ENCODE measurements around the gene HSPA2.
"Not testable (repeated sequence)": the region's sequence is repeated elsewhere in the genome, so short reads cannot be mapped to it uniquely, and the experiment has no call there.

Gene HSPA2

GRCh38 chr14:64550621-64551333 is 10.2 kb downstream of the HSPA2 start:
- DNase-seq (ENCODE audit: insufficient read length, low spot score), result no peak
- FAIRE-seq, result no peak
- no peak for TF ChIP-seq PAX5 (IDR thresholded peaks at IDR 0.05; ENCODE audit: insufficient read depth, low read length, severe bottlenecking)
- no peak for TF ChIP-seq POU2F2 (IDR thresholded peaks at IDR 0.05; ENCODE audit: low read depth, low read length)
- TF ChIP-seq POLR2AphosphoS5 (IDR thresholded peaks at IDR 0.05; ENCODE audit: low read depth, low read length), result no peak
- no peak for TF ChIP-seq SPI1 (IDR thresholded peaks at IDR 0.05; ENCODE audit: low read depth, low read length)
- no peak for TF ChIP-seq POLR2A (IDR thresholded peaks at IDR 0.05; ENCODE audit: low read depth, low read length)
- TF ChIP-seq TAF1 (IDR thresholded peaks at IDR 0.05; ENCODE audit: low read depth, low read length), result no peak

GRCh38 chr14:64554556-64554955 is 14.0 kb downstream of the HSPA2 start:
- FAIRE-seq (no peak), DNase-seq (ENCODE audit: insufficient read length, low spot score) (no peak)
- TF ChIP-seq TAF1 (IDR thresholded peaks at IDR 0.05; ENCODE audit: low read depth, low read length) (no peak), PAX5 (IDR thresholded peaks at IDR 0.05; ENCODE audit: insufficient read depth, low read length, severe bottlenecking) (no peak), POLR2A (IDR thresholded peaks at IDR 0.05; ENCODE audit: low read depth, low read length) (no peak), POU2F2 (IDR thresholded peaks at IDR 0.05; ENCODE audit: low read depth, low read length) (no peak), POLR2AphosphoS5 (IDR thresholded peaks at IDR 0.05; ENCODE audit: low read depth, low read length) (no peak), SPI1 (IDR thresholded peaks at IDR 0.05; ENCODE audit: low read depth, low read length) (no peak)

DNA sequence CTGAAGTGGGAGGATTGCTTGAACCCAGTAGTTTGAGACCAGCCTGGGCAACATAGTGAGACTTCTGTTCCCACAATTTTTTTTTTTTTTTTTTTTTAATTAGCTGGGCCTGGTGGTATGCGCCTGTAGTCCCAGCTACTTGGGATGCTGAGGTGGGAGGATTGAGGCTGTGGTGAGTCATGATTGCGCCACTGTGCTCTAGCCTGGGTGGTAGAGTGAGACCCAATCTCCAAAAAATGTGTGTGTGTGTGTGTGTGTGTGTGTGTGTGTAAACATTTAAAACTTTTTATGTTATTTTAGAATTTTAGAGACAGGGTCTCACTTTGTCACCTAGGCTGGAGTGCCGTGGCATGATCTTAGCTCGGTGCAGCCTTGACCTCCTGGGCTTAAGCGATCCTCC is 16.0 kb downstream of the HSPA2 start:
- TF ChIP-seq POLR2A (IDR thresholded peaks at IDR 0.05; ENCODE audit: low read depth, low read length) (no peak), SPI1 (IDR thresholded peaks at IDR 0.05; ENCODE audit: low read depth, low read length) (no peak), PAX5 (IDR thresholded peaks at IDR 0.05; ENCODE audit: insufficient read depth, low read length, severe bottlenecking) (no peak), POU2F2 (IDR thresholded peaks at IDR 0.05; ENCODE audit: low read depth, low read length) (no peak), TAF1 (IDR thresholded peaks at IDR 0.05; ENCODE audit: low read depth, low read length) (no peak), POLR2AphosphoS5 (IDR thresholded peaks at IDR 0.05; ENCODE audit: low read depth, low read length) (no peak)
- DNase-seq (ENCODE audit: insufficient read length, low spot score) (no peak), FAIRE-seq (no peak)

- FAIRE-seq, result not testable (repeated sequence)
Measured at GRCh38 chr14:64558216-64558615, 17.7 kb downstream of the HSPA2 start.

GRCh38 chr14:64561631-64562030 is 21.1 kb downstream of the HSPA2 start:
- DNase-seq (ENCODE audit: insufficient read length, low spot score), result no peak
- no peak for FAIRE-seq
- TF ChIP-seq PAX5 (IDR thresholded peaks at IDR 0.05; ENCODE audit: insufficient read depth, low read length, severe bottlenecking), result no peak

More at GRCh38 chr14:64558216-64558615, 17.7 kb downstream of the HSPA2 start:
- DNase-seq (ENCODE audit: insufficient read length, low spot score), result not testable (repeated sequence)

GRCh38 chr14:64562436-64562835 is 21.9 kb downstream of the HSPA2 start:
- DNase-seq (ENCODE audit: insufficient read length, low spot score), result no peak
- no peak for TF ChIP-seq POLR2AphosphoS5 (IDR thresholded peaks at IDR 0.05; ENCODE audit: low read depth, low read length)
- TF ChIP-seq SPI1 (IDR thresholded peaks at IDR 0.05; ENCODE audit: low read depth, low read length), result no peak
- TF ChIP-seq PAX5 (IDR thresholded peaks at IDR 0.05; ENCODE audit: insufficient read depth, low read length, severe bottlenecking), result no peak
- TF ChIP-seq POLR2A (IDR thresholded peaks at IDR 0.05; ENCODE audit: low read depth, low read length), result no peak
- TF ChIP-seq POU2F2 (IDR thresholded peaks at IDR 0.05; ENCODE audit: low read depth, low read length), result no peak
- TF ChIP-seq TAF1 (IDR thresholded peaks at IDR 0.05; ENCODE audit: low read depth, low read length), result no peak
- no peak for FAIRE-seq

DNA sequence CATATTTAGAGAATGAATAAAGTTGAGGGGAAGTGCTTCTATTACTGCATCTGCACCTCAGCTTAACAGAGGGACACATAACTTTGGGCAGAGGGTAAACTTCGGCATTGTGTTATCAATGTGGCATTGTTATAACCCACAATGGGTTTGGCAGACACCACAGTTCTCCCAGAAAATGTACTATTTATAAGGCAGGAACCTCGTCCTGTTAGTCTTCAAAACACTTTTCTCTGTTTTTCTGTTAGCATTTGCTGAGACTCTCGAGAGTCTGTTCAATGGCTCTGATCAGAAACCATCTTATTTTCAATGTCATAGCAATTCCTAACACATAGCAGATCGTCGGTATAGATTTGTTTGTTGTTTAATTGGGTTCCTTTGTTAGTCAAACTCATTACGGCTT is 23.2 kb downstream of the HSPA2 start:
- DNase-seq (ENCODE audit: insufficient read length, low spot score) (no peak), FAIRE-seq (no peak)
- TF ChIP-seq POLR2AphosphoS5 (IDR thresholded peaks at IDR 0.05; ENCODE audit: low read depth, low read length) (no peak), POLR2A (IDR thresholded peaks at IDR 0.05; ENCODE audit: low read depth, low read length) (no peak), POU2F2 (IDR thresholded peaks at IDR 0.05; ENCODE audit: low read depth, low read length) (no peak), TAF1 (IDR thresholded peaks at IDR 0.05; ENCODE audit: low read depth, low read length) (no peak), SPI1 (IDR thresholded peaks at IDR 0.05; ENCODE audit: low read depth, low read length) (no peak)

DNA sequence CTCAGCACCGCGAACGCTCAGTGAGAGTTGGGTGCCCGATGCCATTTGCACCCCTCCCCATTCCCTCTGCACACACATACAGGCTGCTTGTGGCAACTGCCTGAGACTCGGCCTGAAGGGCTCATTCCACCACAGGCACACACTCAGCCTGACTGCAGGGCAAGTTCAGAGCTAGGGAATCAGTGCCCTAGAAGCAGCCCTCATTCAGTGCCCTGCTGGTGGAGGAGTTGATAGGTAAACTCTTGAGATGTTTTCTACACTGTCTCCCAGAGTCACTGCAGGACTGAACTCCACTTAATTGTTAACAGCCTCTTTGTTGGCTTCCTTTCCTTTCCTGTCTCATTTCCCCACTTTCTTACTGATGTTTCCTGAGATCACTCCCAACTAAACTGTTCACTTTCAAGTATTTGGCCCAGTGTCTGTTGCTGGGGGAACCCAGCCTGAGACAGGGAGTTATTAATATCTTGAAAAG is 26.1 kb downstream of the HSPA2 start:
- FAIRE-seq, result no peak
- DNase-seq (ENCODE audit: insufficient read length, low spot score), result no peak
- no peak for TF ChIP-seq POU2F2 (IDR thresholded peaks at IDR 0.05; ENCODE audit: low read depth, low read length)
- TF ChIP-seq PAX5 (IDR thresholded peaks at IDR 0.05; ENCODE audit: insufficient read depth, low read length, severe bottlenecking), result no peak
- TF ChIP-seq POLR2AphosphoS5 (IDR thresholded peaks at IDR 0.05; ENCODE audit: low read depth, low read length), result no peak
- no peak for TF ChIP-seq TAF1 (IDR thresholded peaks at IDR 0.05; ENCODE audit: low read depth, low read length)
- no peak for TF ChIP-seq POLR2A (IDR thresholded peaks at IDR 0.05; ENCODE audit: low read depth, low read length)
- no peak for TF ChIP-seq SPI1 (IDR thresholded peaks at IDR 0.05; ENCODE audit: low read depth, low read length)

GRCh38 chr14:64569138-64569631 is 28.6 kb downstream of the HSPA2 start:
- TF ChIP-seq SPI1 (IDR thresholded peaks at IDR 0.05; ENCODE audit: low read depth, low read length), result no peak
- no peak for TF ChIP-seq POLR2A (IDR thresholded peaks at IDR 0.05; ENCODE audit: low read depth, low read length)
- no peak for TF ChIP-seq TAF1 (IDR thresholded peaks at IDR 0.05; ENCODE audit: low read depth, low read length)
- no peak for TF ChIP-seq POU2F2 (IDR thresholded peaks at IDR 0.05; ENCODE audit: low read depth, low read length)
- TF ChIP-seq POLR2AphosphoS5 (IDR thresholded peaks at IDR 0.05; ENCODE audit: low read depth, low read length), result no peak
- TF ChIP-seq PAX5 (IDR thresholded peaks at IDR 0.05; ENCODE audit: insufficient read depth, low read length, severe bottlenecking), result no peak
- no peak for DNase-seq (ENCODE audit: insufficient read length, low spot score)
- FAIRE-seq, result no peak

DNA sequence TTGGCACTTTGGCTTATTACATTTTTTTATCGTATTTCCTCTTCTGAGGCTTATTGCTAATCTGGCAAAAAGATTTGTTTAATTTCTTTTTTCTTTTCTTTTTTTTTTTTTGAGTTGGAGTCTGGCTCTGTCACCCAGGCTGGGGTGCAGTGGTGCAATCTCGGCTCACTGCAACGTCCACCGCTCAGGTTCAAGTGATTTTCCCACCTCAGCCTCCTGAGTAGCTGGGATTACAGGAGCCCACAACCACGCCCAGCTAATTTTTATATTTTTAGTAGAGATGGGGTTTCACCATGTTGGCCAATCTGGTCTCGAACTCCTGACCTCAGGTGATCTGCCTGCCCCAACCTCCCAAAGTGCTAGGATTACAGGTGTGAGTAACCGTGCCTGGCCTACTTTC is 29.1 kb downstream of the HSPA2 start:
- not testable (repeated sequence) for FAIRE-seq; DNase-seq (ENCODE audit: insufficient read length, low spot score)
